Lower leg skin (tissue), 4 donors: ENCODE measurements around the gene NT5DC3. TPM values are rescaled to one million over a fixed set of nuclear protein-coding genes. Genes with fewer than 3 reads are reported as not detected.

Experiments used
- DNase-seq, 2 donors: peaks; one replicate each; pipeline ENCODE4 v3.0.0-alpha.2; 2019; ENCODE audit warnings: low spot score in 2 of 2
- H3K4me3 ChIP-seq: fragments of 200-600 bp; sonication (generic); 2 replicates; pipeline ENCODE4 v1.5.1; 2017; ENCODE audit warnings: mild to moderate bottlenecking, low read depth; ENCODE audit not compliant: poor library complexity, severe bottlenecking
- CTCF ChIP-seq, 3 donors: fragments of 450-650 bp; IDR thresholded peaks; one replicate each; pipeline ENCODE4 v1.5.1; 2016; ENCODE audit warnings: antibody characterized with exemption in 3 of 3, mild to moderate bottlenecking in 3 of 3, moderate library complexity in 2 of 3
- POLR2A ChIP-seq, 2 donors: fragments of 450-650 bp; IDR thresholded peaks; one replicate each; pipeline ENCODE4 v1.6.1; 2016 to 2017; ENCODE audit warnings: antibody characterized with exemption in 2 of 2, mild to moderate bottlenecking in 1 of 2, moderate library complexity in 1 of 2
- WGBS, 2 donors: methylation state at CpG; one replicate each; pipeline ENCODE4 v1.1.5; 2018; 5-methylcytosine and 5-hydroxymethylcytosine counted together
- intact Hi-C: fragments of 100-400 bp; cut with DNase I; formaldehyde crosslinking; loops from one replicate; pipeline ENCODE4 v1.15.0; 2023; ENCODE audit warnings: low total_unique reads
- total RNA-seq, 4 donors: library from RNA; depleted of rRNA; stranded (reverse); fragments of >200 nt; gene quantifications; one replicate each; pipeline ENCODE4 v1.1.0, GENCODE V29; 2016

The NT5DC3 gene
- total RNA-seq, 4 donors from 2014 or later: 2.9 to 4.2 (median 3.5) TPM

DNA sequence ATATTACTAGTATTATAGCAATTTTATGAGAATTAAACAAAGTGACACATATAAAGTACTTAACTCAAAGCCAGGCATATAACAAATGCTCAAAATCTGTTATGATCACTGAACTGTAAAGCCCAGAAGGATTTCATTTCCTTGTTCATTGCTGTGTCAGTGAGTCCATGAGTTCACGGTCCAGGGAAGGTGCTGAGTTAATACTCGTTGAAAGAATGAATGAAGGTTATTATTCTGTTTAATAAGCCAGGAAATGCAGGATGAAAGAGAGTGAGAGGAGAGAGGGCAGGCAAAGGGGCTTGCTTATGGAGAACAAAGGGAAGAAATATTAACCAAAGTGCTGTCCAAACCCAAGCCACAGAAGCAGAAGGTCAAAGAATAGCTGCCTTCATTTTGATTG, 40.2 kb upstream of the NT5DC3 start:
- DNase-seq: no peak
- WGBS, 2 donors: 54 to 57% methylated on average over 2 of the region's 2 CpGs
- intact Hi-C loops: no loop called here

DNA sequence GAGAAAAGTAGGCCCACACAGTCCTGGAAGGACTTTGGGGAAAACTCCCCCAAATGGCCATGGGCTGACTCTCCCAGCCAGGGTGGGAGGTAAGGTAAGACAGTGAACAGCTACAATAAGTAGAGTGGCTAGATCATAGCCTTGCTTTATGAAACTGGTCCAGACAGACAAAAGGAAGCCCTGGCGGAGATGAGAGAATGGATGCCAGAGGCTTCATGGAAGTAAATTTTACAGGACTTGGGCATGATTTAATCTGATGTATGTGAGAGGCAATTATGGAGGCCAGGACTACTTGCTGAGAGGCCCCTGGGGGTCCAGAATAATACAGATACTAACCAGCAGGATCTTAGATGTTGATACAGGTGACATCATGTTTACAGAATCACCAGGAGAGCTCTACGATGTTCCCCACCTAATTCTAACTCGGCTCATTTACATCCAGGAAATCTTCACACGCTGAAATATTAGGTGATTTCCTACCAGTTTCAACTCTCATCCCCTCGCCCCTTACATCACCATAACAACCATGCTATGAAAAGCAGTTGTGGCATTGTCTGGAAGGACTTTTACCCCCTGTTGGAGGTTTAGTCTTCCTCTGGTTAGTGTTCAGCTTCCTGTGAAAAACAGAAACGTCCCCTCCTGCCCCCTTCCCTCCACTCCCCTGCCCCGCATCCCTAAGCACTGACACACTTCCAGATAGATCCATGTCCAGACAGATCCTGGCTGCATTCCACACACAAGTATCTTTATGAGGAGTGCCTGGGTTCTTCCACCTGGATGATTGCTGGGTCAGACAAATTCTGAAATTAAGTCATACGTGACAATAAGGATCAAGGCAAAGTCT, 39.5 kb upstream of the NT5DC3 start:
- no peak for DNase-seq
- TF ChIP-seq POLR2A (IDR thresholded peaks at IDR 0.05): no peak
- no peak for TF ChIP-seq CTCF (IDR thresholded peaks at IDR 0.05)
- intact Hi-C loops: no loop called here
- no peak overlapping the region for H3K4me3 ChIP-seq
- 41 to 49% methylated on average over 8 of the region's 8 CpGs for WGBS, 2 donors

More for the DNA sequence above, 40.2 kb upstream of the NT5DC3 start:
- no peak for TF ChIP-seq POLR2A (IDR thresholded peaks at IDR 0.05)
- no peak for TF ChIP-seq CTCF (IDR thresholded peaks at IDR 0.05)
- H3K4me3 ChIP-seq: no peak overlapping the region

- intact Hi-C loops: no loop called here
- no peak for TF ChIP-seq POLR2A (IDR thresholded peaks at IDR 0.05)
- H3K4me3 ChIP-seq: no peak overlapping the region
- DNase-seq: no peak
- 44 to 63% methylated on average over 2 of the region's 2 CpGs for WGBS, 2 donors
These were observed 38.8 kb upstream of the NT5DC3 start for GRCh38 chr12:103879878-103880277.

- no peak for DNase-seq
- TF ChIP-seq CTCF (IDR thresholded peaks at IDR 0.05) (no peak), POLR2A (IDR thresholded peaks at IDR 0.05) (no peak)
- 82 to 91% methylated on average over 9 of the region's 9 CpGs for WGBS, 2 donors
- intact Hi-C loops: no loop called here
- no peak overlapping the region for H3K4me3 ChIP-seq
These were observed 38.1 kb upstream of the NT5DC3 start for GRCh38 chr12:103879048-103879692.

DNA sequence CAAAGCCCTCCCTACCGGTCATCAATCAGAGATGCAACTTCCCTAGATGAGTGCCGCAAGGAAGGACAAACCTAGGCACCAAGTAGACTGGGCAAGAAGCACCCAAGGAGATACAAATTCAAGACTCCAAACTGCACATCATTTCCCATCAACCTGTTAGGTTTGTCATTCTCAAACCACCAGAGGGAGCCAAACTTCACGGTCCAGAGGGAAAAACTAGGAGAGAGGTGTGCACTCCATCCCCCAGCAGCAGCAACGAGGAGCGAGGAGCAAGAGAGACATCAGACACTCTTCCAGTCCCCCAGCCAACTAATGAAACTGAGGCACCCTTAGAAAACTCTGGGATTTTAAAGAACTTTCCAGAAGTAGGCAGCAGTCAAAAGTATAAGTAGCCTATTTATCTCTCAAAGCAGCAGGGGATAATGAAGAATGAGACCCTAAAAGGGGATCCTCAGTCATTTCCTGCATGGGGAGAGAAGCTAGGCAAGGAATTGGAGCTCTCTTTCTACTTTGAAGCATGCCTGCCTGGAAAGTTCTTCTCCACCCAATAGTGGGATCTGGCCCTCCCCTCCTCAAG, 37.0 kb upstream of the NT5DC3 start:
- intact Hi-C loops: no loop called here
- no peak for DNase-seq
- no peak for TF ChIP-seq POLR2A (IDR thresholded peaks at IDR 0.05)
- no peak for TF ChIP-seq CTCF (IDR thresholded peaks at IDR 0.05)
- 13 to 15% methylated on average over 5 of the region's 5 CpGs for WGBS, 2 donors
- no peak overlapping the region for H3K4me3 ChIP-seq

DNA sequence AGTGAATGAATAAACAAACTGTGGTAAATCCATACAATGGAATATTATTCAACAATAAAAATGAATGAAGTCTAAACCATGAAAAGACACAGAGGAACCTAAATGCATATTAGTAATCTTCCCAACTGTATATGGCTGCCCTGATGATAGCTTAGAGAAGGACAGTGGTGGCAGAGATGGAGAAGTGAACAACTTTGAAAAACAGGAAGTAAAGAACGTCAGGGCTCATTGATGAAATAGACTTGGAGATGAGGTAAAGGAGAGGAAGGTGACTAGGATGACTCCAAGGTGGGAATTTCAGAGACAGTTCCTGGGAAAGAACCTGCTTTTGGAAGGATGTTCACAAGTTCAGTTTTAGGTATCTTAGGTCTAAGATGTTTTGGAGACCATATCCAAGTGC, 36.3 kb upstream of the NT5DC3 start:
- WGBS, 2 donors: 61 to 71% methylated on average over 1 of the region's 1 CpG
- no peak for TF ChIP-seq CTCF (IDR thresholded peaks at IDR 0.05)
- TF ChIP-seq POLR2A (IDR thresholded peaks at IDR 0.05): no peak
- intact Hi-C loops: no loop called here
- H3K4me3 ChIP-seq: no peak overlapping the region
- DNase-seq: no peak
